ENCODE results near the gene PARL.

- TF ChIP-seq CTCF (IDR thresholded peaks at IDR 0.05) (no peak), POLR2A (IDR thresholded peaks at IDR 0.05) (no peak)
Measured at GRCh38 chr3:183827809-183828537, 56.7 kb downstream of the PARL start.
